ENCODE measurements around the gene C17orf107. TPM values are rescaled to one million over a fixed set of nuclear protein-coding genes. Genes with fewer than 3 reads are reported as not detected.

The C17orf107 gene
- total RNA-seq, 1 experiment from 2014 or later = 2.1 TPM

- H3K9me3 Mint-ChIP-seq (ENCODE audit: low read depth, unreplicated experiment) = no peaks in the 10 kb centered on the region
- no peak for TF ChIP-seq CTCF (IDR thresholded peaks at IDR 0.05; ENCODE audit: unreplicated experiment)
- H3K4me3 Mint-ChIP-seq (ENCODE audit: low read depth, unreplicated experiment) = peak overlapping the region; percentile 89
- H3K27ac Mint-ChIP-seq (ENCODE audit: unreplicated experiment) = peak overlapping the region; percentile 84
- CTCF ChIA-PET = no interaction called here
- no TSS peak for BruUV-seq (replicated peaks)
- intact Hi-C loops (cut with micrococcal nuclease; ENCODE audit: unreplicated experiment) = no loop called here
- peaks cover 31% of the 10 kb centered on the region for H3K4me1 Mint-ChIP-seq (ENCODE audit: low read depth, unreplicated experiment)
- no peaks in the 10 kb centered on the region for H3K27me3 Mint-ChIP-seq (ENCODE audit: unreplicated experiment)
- no peak for DNase-seq
- peaks cover 88% of the 10 kb centered on the region for H3K36me3 Mint-ChIP-seq (ENCODE audit: insufficient read depth, unreplicated experiment)
Observed at GRCh38 chr17:4944554-4945175, 45.3 kb downstream of the C17orf107 start.

- CTCF ChIA-PET = no interaction called here
- Mint-ChIP-seq H3K9me3 (ENCODE audit: low read depth, unreplicated experiment) (no peaks in the 10 kb centered on the region), H3K4me1 (ENCODE audit: low read depth, unreplicated experiment) (peaks cover 33% of the 10 kb centered on the region), H3K4me3 (ENCODE audit: low read depth, unreplicated experiment) (peak overlapping the region; percentile 89), H3K27me3 (ENCODE audit: unreplicated experiment) (no peaks in the 10 kb centered on the region), H3K36me3 (ENCODE audit: insufficient read depth, unreplicated experiment) (peaks cover 85% of the 10 kb centered on the region), H3K27ac (ENCODE audit: unreplicated experiment) (peak overlapping the region; percentile 84)
- no TSS peak for BruUV-seq (replicated peaks)
- peak; percentile 80 for DNase-seq
- TF ChIP-seq CTCF (IDR thresholded peaks at IDR 0.05; ENCODE audit: unreplicated experiment) = no peak
- intact Hi-C loops (cut with micrococcal nuclease; ENCODE audit: unreplicated experiment) = no loop called here
Observed at GRCh38 chr17:4945176-4945943, 46.0 kb downstream of the C17orf107 start.

GRCh38 chr17:4945944-4946280 lies 46.6 kb downstream of the C17orf107 start:
- no TSS peak for BruUV-seq (replicated peaks)
- TF ChIP-seq CTCF (IDR thresholded peaks at IDR 0.05; ENCODE audit: unreplicated experiment) = no peak
- peaks cover 84% of the 10 kb centered on the region for H3K36me3 Mint-ChIP-seq (ENCODE audit: insufficient read depth, unreplicated experiment)

GRCh38 chr17:4946312-4946976 lies 47.1 kb downstream of the C17orf107 start:
- peaks cover 78% of the 10 kb centered on the region for H3K36me3 Mint-ChIP-seq (ENCODE audit: insufficient read depth, unreplicated experiment)
- CTCF ChIA-PET = interaction anchor here (0.7 kb wide), 1 partner anchor 157 kb away, joined by 4 read pairs; no protein-coding TSS in a partner anchor
- TSS peak; percentile 76 for BruUV-seq (replicated peaks)
- no peak for DNase-seq
- peak overlapping the region; percentile 98 for H3K27ac Mint-ChIP-seq (ENCODE audit: unreplicated experiment)
- intact Hi-C loops (cut with micrococcal nuclease; ENCODE audit: unreplicated experiment) = no loop called here
- no peak for TF ChIP-seq CTCF (IDR thresholded peaks at IDR 0.05; ENCODE audit: unreplicated experiment)
- H3K4me3 Mint-ChIP-seq (ENCODE audit: low read depth, unreplicated experiment) = peak overlapping the region; percentile 89
- no peaks in the 10 kb centered on the region for H3K9me3 Mint-ChIP-seq (ENCODE audit: low read depth, unreplicated experiment)
- H3K27me3 Mint-ChIP-seq (ENCODE audit: unreplicated experiment) = no peaks in the 10 kb centered on the region
- H3K4me1 Mint-ChIP-seq (ENCODE audit: low read depth, unreplicated experiment) = peaks cover 36% of the 10 kb centered on the region

More at GRCh38 chr17:4945944-4946280, 46.6 kb downstream of the C17orf107 start:
- Mint-ChIP-seq H3K9me3 (ENCODE audit: low read depth, unreplicated experiment) (no peaks in the 10 kb centered on the region), H3K27me3 (ENCODE audit: unreplicated experiment) (no peaks in the 10 kb centered on the region), H3K4me1 (ENCODE audit: low read depth, unreplicated experiment) (peaks cover 36% of the 10 kb centered on the region), H3K4me3 (ENCODE audit: low read depth, unreplicated experiment) (peak overlapping the region; percentile 89), H3K27ac (ENCODE audit: unreplicated experiment) (peak overlapping the region; percentile 98)
- DNase-seq = no peak
- CTCF ChIA-PET = no interaction called here
- intact Hi-C loops (cut with micrococcal nuclease; ENCODE audit: unreplicated experiment) = no loop called here
